NCI-H226 (cell line): ENCODE measurements around the gene RAB44.
A peak's percentile ranks its signal among the peaks of the same experiment; 100 is the strongest.
"Not testable (repeated sequence)": the region's sequence is repeated elsewhere in the genome, so short reads cannot be mapped to it uniquely, and the experiment has no call there.

Source experiments
- DNase-seq: peaks from one replicate; pipeline ENCODE4 v3.0.0-alpha.2; 2015

Gene RAB44

GRCh38 chr6:36716476-36717093 is 19.0 kb downstream of the RAB44 start:
- no peak for DNase-seq

GRCh38 chr6:36717231-36717825 is 19.7 kb downstream of the RAB44 start:
- no peak for DNase-seq

GRCh38 chr6:36717871-36718540 is 20.4 kb downstream of the RAB44 start:
- DNase-seq, result no peak

GRCh38 chr6:36718560-36718959 is 20.9 kb downstream of the RAB44 start:
- DNase-seq, result no peak

DNA sequence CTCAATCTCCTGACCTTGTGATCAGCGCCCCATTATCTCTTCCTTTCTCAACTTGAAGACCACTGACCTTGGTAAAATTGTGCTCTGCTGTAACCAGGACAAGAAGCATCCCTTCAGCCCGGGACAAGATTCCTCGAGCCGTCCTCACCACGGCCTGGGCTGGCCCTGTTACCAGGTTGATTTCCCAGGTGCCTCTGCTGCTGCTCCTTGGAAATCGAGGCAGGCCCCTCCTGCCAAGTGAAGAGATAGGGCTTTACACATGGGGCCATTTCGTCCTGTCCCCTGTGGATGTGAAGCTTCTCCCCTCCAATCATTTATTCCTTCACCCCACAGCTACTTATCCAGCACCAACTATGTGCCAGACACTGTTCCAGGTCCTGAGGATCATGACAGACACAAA is 21.5 kb downstream of the RAB44 start:
- no peak for DNase-seq

DNA sequence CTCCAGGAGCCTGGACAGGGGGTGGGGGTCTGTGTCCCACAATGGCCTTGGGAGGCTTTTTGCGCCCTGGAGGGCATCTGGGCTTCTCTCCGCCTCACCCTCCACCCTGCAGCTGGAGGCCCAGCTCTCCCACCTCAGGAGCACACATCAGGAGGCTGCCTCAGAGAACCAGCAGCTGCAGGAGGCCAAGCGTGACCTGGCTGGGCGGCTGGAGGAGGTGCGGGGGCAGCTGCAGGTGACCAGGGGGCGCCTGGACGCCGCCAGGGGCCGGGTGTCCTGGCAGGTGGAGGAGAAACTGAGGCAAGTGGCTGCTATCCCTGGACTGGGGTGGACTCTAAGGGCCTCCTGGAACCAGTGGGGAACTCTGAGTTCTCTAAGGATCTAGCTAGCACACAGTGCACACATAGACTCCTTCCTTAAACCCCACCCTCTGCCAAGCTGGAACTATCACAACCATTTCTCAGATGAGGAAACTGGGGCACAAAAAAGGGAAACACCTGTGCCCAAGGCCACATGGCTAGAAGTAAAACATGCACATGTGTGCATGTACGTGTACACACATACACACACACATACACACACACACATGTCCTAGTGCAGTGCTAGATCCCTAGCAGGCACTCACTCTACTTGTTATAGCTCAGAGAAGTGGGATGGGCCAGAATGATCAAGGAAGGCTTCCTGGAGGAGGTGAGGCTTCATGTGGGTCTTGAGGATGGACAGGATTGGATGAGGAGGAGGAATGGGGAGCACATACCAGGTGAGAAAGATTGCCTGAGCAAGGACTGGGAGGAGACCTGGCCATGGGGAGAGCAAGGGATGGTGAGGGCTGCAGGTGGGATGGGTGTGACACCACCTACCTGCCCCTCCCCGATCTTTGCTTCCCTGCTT is 22.9 kb downstream of the RAB44 start:
- no peak for DNase-seq

DNA sequence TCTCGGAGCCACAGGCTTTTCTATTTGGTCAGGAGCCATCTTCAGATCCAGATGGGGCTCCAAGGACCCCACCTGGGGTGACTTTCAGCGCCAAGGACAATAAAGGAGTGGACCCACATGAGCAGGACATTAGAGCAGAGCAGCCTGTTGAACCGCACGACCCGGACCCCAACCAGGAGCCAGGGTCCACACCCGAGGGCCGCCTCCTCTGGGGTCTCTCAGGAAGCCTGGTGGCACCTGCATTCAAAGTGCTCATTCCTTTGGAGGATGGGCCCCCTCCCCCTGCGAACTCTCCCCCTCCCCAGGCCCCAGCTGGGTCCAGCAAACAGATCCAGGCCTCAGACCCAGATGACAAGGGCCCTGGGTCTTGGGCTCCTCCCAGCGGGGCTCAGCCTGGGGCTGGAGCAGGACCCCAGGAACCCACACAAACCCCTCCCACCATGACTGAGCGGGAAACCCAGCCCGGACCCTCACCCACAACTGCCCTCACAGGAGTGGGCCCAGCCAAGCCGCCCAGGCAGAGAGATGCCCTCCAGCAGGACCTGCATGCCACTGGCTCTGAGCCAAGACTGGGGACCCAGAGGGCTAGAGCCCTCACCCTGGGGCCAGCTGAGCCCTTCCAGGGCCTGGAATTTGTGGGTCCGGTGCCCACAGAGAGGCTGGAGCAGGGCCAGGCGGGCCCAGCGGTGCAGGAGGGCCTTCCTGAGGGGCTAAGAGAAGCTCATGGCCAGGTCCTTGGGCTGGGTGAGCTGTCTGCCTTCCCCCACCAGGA is 23.9 kb downstream of the RAB44 start:
- DNase-seq, result no peak

DNA sequence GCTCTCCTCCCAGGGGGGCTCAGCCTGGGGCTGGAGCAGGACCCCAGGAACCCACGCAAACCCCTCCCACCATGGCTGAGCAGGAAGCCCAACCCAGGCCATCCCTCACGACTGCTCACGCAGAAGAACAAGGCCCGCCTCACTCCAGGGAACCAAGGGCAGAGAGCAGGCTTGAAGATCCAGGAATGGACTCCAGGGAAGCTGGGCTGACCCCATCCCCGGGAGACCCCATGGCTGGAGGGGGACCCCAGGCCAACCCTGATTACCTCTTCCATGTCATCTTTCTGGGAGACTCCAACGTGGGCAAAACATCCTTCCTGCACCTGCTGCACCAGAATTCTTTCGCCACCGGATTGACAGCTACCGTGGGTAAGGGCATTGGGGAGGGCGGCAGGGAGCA is 24.7 kb downstream of the RAB44 start:
- no peak for DNase-seq

GRCh38 chr6:36722879-36723278 is 25.3 kb downstream of the RAB44 start:
- no peak for DNase-seq

GRCh38 chr6:36723992-36724391 is 26.4 kb downstream of the RAB44 start:
- DNase-seq, result not testable (repeated sequence)

- DNase-seq, result peak; percentile 59
These were observed 27.1 kb downstream of the RAB44 start for GRCh38 chr6:36724514-36725390.

GRCh38 chr6:36725581-36725980 is 28.0 kb downstream of the RAB44 start:
- DNase-seq, result no peak

DNA sequence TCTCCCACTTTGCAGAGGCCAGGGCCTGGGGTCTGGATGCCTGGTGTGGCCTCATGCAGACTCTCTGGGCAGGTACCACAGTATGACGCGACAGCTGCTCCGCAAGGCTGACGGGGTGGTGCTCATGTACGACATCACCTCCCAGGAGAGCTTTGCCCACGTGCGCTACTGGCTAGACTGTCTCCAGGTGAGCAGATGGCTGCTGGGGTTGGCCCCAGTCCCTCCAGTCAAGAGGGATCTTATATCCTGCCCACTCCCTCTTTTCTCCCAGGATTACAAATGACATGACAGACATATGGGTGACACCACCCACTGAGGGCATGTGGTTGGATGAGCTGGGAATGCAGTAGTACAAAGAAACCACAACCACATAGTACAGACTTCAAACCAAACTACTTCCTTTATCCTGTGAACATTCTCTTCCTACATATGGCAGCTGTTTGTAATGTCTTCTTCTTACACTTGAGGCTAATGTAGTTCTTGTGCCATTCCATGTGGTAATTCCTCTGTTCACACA is 29.9 kb downstream of the RAB44 start:
- no peak for DNase-seq

DNA sequence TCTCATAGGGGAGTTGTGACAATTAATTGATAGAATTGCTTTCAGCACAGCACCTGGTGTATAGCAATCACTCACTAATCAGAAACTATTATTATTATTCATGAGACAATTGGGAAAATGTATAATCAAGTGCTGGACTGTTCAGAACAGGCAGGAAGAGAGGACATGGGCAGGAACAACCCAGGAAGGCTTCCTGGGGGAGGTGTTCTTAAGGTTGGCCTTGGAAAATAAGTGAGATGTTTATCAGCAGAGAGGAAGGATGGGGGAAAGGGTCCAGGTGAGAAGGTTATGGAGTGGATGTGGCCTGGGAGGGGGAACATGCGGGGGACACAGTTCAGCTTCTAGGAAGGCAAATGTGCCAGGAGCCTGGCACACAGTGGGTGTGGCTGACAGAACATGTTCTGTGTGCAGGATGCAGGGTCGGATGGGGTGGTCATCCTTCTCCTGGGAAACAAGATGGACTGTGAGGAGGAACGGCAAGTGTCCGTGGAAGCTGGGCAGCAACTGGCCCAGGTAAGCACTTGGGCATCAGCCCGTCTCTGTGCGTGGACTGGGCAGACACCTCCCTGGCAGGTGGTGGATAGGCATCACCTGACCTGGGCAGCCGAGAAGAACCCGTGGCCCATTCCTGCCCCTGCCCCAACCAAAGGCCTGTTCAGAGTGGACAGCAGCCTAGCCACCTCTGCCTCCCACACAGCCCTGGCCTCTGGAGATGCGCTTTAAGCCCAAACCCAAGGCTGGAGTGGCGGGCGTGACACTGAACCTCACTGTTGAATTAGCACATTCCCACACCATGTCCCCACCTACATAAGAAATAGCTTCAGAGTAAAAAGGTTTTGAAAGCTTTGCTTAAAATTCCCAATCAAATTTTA is 30.9 kb downstream of the RAB44 start:
- DNase-seq, result no peak

DNA sequence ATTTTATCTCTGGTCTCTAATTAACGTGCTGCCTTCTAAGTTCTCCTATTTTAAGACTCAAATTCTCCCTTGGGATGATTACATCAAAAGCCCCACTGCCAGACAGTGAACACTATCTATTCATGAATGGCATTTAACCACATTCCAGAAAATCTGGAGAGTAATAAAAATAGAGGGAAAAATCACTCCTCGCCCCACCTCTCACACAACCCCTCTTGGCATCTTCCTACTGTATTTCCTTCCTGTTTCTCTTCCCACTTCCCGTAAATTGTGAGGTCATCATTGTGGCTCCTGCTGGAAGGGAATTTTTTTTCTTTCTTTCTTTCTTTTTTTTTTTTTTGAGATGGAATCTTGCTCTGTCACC is 31.5 kb downstream of the RAB44 start:
- no peak for DNase-seq

GRCh38 chr6:36730424-36731380 is 33.1 kb downstream of the RAB44 start:
- peak; percentile 20 for DNase-seq

DNA sequence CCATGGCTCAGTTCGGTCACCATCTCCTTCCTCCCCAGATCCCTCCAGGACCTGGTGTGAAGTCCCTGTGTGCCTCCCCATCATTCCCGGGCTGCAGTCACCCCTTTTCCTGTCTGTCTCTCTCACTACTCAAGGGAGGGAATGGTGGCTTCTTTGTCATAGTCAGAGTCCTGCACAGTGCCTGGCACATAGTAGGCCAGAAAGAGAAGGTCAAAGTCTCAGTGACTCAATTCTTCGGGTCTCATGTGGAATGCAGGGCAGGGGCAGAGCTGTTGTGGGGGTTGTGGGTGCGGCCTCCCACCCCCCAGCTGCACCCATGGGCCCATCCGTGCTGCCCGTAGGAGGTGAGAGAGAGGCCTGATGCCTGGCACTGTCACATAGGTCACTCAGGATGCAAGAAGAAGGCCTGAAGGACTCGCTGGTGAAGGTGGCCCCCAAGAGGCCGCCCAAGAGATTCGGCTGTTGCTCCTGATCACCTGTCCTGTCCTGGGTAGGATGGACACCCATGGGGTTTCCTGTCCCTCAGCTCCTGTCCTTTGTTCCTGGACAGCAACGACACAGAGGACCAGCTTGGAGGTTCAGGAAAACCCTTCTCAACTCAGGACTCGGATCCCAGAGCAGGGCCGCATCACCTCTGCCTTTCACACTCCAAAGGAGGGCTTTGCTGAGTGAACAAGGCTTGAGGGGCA is 34.1 kb downstream of the RAB44 start:
- no peak for DNase-seq

DNA sequence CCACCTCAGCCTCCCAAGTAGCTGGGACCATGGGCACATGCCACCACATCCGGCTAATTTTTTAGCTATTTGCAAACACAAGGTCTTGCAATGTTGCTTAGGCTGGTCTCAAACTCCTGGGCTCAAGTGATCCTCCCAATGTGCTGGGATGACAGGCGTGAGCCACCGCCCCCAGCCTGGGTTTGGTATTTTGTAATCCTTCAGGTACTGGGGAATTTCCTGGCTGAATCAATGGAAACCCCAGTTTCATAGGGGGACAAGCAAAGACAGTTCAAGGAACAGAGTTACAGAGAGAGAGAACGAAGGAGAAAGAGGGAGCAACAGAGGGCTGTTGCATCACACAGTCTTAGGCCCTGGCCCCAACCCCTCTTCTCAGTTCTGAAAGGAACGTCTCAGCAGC is 35.7 kb downstream of the RAB44 start:
- no peak for DNase-seq
